Measurements from ENCODE around the gene HTR2A. TPM values are rescaled to one million over a fixed set of nuclear protein-coding genes. Genes with fewer than 3 reads are reported as not detected.

HTR2A gene
- total RNA-seq, 1 experiment from 2014 or later, result not detected

GRCh38 chr13:46855166-46855565 is 41.7 kb downstream of the HTR2A start:
- BruUV-seq (replicated peaks), result no TSS peak
- ATAC-seq (no peak), DNase-seq (ENCODE audit: low read depth, low spot score) (no peak)
- Histone ChIP-seq H3K9me3 (ENCODE audit: control insufficient read depth, insufficient read depth, low read depth, low read length) (no peaks in the 10 kb centered on the region), H3K27me3 (ENCODE audit: control insufficient read depth, insufficient read depth, low read length) (no peaks in the 10 kb centered on the region), H3K36me3 (ENCODE audit: control insufficient read depth, insufficient read depth, low read length) (no peaks in the 10 kb centered on the region), H3K27ac (ENCODE audit: low read length) (no peak overlapping the region), H3K4me1 (ENCODE audit: control insufficient read depth, insufficient read depth, low read length) (no peaks in the 10 kb centered on the region), H3K4me3 (ENCODE audit: low read depth in 2 of 2, low read length in 2 of 2) (no peak overlapping the region)
- intact Hi-C loops (cut with micrococcal nuclease; ENCODE audit: unreplicated experiment), result no loop called here
- POLR2A ChIA-PET, result no interaction called here
- no peak for TF ChIP-seq SIN3A (IDR thresholded peaks at IDR 0.05; ENCODE audit: borderline replicate concordance, insufficient read depth, low read depth, low read length)
- TF ChIP-seq CTCF (IDR thresholded peaks at IDR 0.05), result no peak
- no peak for TF ChIP-seq TCF7L2 (IDR thresholded peaks at IDR 0.05; ENCODE audit: low read depth, low read length)
- TF ChIP-seq POLR2AphosphoS5 (IDR thresholded peaks at IDR 0.05; ENCODE audit: low read depth, low read length), result no peak
- TF ChIP-seq, protein P1, sequence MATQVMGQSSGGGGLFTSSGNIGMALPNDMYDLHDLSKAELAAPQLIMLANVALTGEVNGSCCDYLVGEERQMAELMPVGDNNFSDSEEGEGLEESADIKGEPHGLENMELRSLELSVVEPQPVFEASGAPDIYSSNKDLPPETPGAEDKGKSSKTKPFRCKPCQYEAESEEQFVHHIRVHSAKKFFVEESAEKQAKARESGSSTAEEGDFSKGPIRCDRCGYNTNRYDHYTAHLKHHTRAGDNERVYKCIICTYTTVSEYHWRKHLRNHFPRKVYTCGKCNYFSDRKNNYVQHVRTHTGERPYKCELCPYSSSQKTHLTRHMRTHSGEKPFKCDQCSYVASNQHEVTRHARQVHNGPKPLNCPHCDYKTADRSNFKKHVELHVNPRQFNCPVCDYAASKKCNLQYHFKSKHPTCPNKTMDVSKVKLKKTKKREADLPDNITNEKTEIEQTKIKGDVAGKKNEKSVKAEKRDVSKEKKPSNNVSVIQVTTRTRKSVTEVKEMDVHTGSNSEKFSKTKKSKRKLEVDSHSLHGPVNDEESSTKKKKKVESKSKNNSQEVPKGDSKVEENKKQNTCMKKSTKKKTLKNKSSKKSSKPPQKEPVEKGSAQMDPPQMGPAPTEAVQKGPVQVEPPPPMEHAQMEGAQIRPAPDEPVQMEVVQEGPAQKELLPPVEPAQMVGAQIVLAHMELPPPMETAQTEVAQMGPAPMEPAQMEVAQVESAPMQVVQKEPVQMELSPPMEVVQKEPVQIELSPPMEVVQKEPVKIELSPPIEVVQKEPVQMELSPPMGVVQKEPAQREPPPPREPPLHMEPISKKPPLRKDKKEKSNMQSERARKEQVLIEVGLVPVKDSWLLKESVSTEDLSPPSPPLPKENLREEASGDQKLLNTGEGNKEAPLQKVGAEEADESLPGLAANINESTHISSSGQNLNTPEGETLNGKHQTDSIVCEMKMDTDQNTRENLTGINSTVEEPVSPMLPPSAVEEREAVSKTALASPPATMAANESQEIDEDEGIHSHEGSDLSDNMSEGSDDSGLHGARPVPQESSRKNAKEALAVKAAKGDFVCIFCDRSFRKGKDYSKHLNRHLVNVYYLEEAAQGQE (IDR thresholded peaks at IDR 0.05; ENCODE audit: insufficient read depth in 1 of 2, low read depth in 2 of 2, low read length in 1 of 2), result no peak
- CTCF ChIA-PET, result no interaction called here
- in situ Hi-C loops (cut with HindIII; ENCODE audit: low pct_unique_long_range_greater_than_20kb, low sequenced_read_pairs), result no loop called here

GRCh38 chr13:46852168-46852567 is 44.7 kb downstream of the HTR2A start:
- in situ Hi-C loops (cut with HindIII; ENCODE audit: low pct_unique_long_range_greater_than_20kb, low sequenced_read_pairs), result no loop called here
- ChIA-PET POLR2A (no interaction called here), CTCF (no interaction called here)
- no peak for DNase-seq (ENCODE audit: low read depth, low spot score)
- Histone ChIP-seq H3K4me1 (ENCODE audit: control insufficient read depth, insufficient read depth, low read length) (no peaks in the 10 kb centered on the region), H3K4me3 (ENCODE audit: low read depth in 2 of 2, low read length in 2 of 2) (no peak overlapping the region), H3K36me3 (ENCODE audit: control insufficient read depth, insufficient read depth, low read length) (no peaks in the 10 kb centered on the region), H3K9me3 (ENCODE audit: control insufficient read depth, insufficient read depth, low read depth, low read length) (no peaks in the 10 kb centered on the region), H3K27ac (ENCODE audit: low read length) (no peak overlapping the region), H3K27me3 (ENCODE audit: control insufficient read depth, insufficient read depth, low read length) (no peaks in the 10 kb centered on the region)
- ATAC-seq, result no peak
- no TSS peak for BruUV-seq (replicated peaks)
- intact Hi-C loops (cut with micrococcal nuclease; ENCODE audit: unreplicated experiment), result no loop called here
- TF ChIP-seq SIN3A (IDR thresholded peaks at IDR 0.05; ENCODE audit: borderline replicate concordance, insufficient read depth, low read depth, low read length), result no peak
- TF ChIP-seq TCF7L2 (IDR thresholded peaks at IDR 0.05; ENCODE audit: low read depth, low read length), result no peak
- TF ChIP-seq, protein P1 (IDR thresholded peaks at IDR 0.05; ENCODE audit: insufficient read depth in 1 of 2, low read depth in 2 of 2, low read length in 1 of 2), result no peak
- TF ChIP-seq POLR2AphosphoS5 (IDR thresholded peaks at IDR 0.05; ENCODE audit: low read depth, low read length), result no peak
- TF ChIP-seq CTCF (IDR thresholded peaks at IDR 0.05), result no peak
